Measurements from ENCODE around the gene CYTL1.
"Not testable (repeated sequence)": the region's sequence is repeated elsewhere in the genome, so short reads cannot be mapped to it uniquely, and the experiment has no call there.

CYTL1 gene

DNA sequence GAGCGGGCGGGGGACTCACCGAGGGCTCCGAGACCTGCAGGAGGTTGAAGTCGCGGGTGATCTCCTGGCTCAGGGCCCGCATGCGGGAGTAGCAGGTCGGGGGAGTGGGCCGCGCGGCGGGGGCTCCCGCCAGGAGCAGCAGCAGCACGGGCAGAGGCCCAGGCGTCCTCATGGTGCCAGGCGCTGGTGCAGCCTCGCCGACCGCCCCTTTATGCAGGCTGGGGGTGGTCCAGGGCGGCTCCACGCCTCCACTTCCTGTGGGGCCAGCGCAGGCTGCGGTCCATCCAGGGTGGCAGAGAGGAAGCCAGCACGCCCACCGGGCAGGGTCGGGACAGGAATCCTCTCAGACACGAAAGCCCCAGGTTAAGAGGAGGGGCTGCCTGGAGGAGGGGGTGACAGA, at the start of gene CYTL1:
TSS of gene CYTL1 (minus strand) at position 185 of the 400 bp plus-strand sequence. CDS start at position 172, 13 bp downstream.
- DNase-seq, result no peak

- no peak for DNase-seq
These were observed 48.6 kb upstream of the CYTL1 start for GRCh38 chr4:5067908-5068307.

GRCh38 chr4:5066968-5067367, 47.7 kb upstream of the CYTL1 start:
- not testable (repeated sequence) for DNase-seq

DNA sequence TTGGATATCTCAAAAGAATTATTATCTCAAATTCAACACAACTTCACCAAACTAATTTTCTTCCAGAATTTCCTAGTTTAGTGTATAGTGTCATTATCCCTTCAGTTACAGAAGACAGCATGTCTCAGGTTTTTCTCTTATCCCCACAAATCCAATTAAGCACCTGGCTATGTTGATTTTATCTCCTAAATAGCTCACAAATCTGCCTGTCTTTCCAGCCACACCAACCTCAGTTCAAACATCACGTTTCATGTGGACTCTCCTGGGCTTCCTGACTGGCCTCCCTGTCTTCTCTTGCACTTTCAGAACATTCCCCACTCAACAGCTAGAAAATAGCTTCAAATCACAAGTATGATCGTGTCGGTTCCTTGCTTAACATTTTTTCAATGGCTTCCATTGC, 46.8 kb upstream of the CYTL1 start:
- no peak for DNase-seq

DNA sequence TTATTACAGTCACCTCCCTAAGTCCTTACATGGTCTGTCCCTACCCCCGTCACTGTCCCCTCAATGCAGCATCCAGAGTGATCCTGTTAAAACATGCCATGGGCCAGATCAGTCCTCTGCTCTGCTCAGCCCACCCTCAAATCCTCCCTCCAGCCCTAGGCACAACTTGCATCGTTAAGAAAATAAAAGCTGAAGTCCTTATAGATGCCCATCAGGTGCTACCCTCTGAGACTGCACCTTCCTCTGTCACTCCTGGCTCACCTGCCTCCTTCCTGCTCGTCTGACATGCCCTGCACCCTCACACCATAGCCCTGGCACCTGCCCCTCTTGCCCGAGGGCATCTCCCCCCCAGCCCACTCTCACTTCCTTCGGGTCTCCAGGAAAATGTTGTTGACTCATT, 36.2 kb upstream of the CYTL1 start:
- DNase-seq, result no peak

GRCh38 chr4:5054532-5054931, 35.3 kb upstream of the CYTL1 start:
- no peak for DNase-seq

GRCh38 chr4:5052726-5053425, 33.6 kb upstream of the CYTL1 start:
- DNase-seq, result no peak

DNA sequence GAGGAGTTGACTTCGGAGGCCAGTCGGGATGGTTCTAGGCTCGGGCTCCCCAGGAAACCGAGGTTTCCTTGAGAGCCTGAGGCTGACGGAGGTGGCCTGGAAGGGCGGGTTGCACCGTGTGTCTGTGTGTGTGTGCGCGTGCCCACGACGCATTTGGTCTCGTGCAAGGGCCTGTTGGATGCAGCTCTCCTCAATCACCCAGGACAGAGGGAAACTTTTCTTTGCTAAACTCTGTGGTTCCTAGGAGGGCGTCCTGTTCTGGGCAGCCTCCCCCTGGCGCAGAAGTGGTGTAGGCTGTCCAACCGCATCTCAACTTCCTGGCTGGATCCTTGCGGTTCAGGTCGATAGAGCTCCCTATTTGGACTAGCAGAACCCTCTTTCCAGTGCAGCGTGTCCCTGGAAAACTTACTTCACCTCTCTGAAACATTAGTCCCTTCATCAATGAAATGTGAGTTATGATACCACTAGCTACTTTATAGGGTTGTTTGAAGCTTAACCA, 33.0 kb upstream of the CYTL1 start:
- DNase-seq, result no peak

DNA sequence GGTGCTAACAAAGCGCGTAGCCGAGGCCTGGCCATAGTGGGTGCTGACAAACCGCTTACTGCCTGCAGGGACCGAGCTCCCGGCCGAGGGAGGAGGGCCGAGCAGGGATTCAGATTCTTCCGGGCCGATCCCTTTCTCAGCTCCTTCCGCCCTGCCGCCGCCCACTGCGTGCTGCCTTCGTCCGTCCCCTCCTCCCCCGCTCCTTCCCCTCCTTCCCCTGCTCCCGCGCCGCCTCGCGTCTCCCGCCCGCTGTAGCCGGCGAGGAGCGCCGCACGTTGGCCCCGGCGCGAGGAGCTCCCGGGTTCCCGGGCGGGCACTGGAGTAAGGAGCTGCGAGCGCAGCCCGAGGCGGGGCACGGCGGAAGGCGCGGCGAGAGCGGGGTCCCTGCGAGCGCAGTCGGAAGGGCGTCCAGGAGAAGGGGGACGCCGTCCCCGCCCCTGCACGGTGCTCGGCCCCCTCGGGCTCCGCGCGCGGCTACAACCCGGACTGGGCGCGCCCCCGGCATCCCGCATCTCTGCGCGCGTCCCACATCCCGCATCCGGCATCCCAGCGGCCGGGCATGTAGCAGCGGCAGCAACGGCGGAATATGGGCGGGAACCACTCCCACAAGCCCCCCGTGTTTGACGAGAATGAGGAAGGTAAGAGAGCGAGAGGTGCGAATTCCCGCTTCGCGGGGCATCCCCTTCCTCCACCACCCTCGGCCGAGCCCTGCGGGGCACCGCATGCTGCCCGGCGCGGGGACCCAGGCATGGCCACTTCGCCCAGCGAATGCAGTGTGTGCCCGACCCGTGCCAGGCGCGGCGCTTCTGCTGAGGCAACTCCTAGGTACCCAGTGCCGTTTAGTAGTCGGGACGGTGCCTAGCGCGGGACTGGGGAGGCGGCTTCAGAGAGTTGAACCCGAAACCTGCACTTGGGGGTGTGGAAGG, 32.3 kb upstream of the CYTL1 start, which contains the start of gene STK32B:
TSS of gene STK32B (plus strand) at position 203 of the 926 bp plus-strand sequence.
- no peak for DNase-seq

DNA sequence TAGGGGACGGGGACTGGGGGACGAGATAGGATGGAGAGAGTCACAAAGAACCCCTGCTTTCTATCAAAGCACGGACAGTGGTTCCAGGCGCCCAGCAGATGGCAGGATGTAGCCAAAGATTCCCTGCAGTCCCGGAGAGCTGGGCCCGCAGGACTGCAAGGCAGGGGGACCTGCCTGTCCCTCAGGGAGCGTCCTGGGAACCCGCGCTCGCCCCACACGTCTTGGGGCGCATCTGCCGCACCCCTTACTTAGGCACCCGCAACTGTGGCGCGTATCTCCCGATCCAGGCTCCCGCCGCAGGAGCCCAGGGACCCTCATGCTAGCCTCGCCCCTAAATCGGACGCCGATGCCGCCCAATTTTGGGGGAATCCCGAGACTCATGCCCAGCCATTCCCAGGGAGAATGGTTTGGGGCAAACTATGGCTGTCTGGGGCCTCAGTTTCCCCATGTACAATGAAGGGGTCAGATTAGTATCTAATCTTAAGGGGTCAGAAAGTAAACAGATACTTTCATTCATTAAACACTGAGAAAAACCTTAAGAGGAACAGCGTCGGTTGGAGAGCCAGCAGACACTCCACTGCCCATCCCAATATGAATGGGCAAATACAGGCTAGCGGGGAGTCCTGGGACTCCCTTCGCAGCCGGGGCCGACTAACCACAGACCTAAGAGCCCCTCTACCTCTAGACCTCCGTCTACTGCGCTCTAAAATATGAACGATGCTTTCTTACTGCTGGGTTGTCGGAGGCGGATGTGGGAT, 31.4 kb upstream of the CYTL1 start:
- DNase-seq, result no peak

GRCh38 chr4:5048721-5049120, 29.5 kb upstream of the CYTL1 start:
- DNase-seq, result no peak

DNA sequence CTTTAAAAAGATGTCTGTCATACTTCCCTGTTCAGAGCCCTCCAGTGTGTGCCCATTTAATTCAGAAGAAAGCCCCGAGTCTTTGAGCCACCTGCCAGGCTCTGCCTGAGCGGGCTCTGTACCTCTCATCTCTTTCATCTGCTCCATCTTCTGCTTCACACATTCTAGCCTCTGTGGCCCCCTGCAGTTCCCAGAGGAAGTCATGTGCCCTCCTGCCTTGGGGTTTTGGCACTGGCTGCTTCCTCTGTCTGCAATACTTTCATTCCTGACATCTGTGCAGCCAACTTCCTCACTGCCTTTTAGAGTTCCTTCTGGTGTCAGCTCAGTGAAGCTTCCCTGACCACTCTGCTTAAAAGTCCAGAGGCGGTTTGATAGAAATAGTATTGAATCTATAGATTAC, 25.8 kb upstream of the CYTL1 start:
- DNase-seq, result no peak

GRCh38 chr4:5044341-5044740, 25.1 kb upstream of the CYTL1 start:
- no peak for DNase-seq

GRCh38 chr4:5043579-5043978, 24.3 kb upstream of the CYTL1 start:
- DNase-seq, result no peak

- no peak for DNase-seq
These were observed 22.4 kb upstream of the CYTL1 start for GRCh38 chr4:5041699-5042098.

GRCh38 chr4:5040856-5041620, 21.8 kb upstream of the CYTL1 start:
- DNase-seq, result no peak

DNA sequence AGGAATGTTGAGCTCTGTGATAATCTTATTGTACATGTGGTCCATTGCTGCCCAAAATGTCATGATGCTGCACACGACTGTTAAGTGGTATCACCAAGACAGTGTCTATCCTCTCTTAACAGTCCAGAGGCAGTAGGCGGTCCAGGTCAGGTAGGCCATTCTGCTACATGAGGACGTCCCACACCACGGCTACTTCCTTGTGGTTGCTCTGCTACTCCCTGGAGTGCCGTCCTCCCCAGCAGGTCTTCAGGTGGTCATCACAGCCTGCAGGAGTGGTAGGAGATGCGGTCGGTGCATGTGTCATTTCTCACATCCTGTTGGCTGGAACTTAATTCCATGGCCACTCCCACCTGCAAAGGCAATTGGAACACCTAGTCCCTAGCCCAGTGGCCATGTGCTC, 20.5 kb upstream of the CYTL1 start:
- no peak for DNase-seq

DNA sequence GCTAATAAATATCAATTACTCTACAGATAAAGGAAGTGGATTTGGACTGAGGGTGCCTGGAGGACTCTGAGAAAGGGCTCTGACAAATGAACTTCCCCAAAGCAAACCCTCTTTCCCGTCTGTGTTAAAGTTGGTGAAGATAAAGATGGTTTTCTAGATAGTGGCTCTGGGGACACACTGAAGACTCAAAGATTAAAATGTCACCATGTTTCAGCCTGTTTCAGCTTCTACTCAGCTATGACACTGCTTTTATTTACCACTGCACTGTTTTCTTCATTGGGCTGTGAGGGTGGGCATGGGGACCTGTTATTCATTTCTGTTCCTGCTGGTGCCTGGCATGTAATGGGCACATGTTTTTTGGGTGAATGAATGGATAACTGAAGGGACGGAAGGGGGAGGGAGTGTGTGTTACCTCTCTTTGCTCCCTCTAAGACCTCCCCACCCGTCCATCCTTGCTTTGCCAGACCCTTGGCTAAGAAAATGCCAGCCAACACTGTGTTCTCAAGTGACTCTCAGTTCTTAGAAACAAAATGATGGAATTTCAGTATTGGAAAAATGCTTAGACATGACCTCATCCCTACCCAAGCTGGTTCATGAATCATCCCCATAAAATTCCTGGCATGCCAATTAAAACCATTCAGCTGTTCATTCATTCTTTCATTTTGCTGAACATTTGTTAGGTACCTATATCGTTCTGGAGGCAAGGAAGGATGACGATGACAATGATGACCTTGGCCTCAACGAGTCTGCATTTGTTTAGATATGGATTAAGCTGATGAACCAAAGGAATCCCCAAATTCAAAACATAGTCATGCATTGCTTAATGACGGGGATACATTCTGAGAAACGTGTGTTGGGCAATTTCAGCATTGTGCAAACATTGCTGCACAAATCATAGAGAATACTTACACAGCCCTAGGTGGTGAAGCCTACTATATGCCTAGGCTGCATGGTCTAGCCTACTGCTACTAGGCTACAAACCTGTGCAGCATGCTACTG, 18.6 kb upstream of the CYTL1 start:
- DNase-seq, result no peak

- DNase-seq, result no peak
These were observed 17.0 kb upstream of the CYTL1 start for GRCh38 chr4:5036239-5036638.

DNA sequence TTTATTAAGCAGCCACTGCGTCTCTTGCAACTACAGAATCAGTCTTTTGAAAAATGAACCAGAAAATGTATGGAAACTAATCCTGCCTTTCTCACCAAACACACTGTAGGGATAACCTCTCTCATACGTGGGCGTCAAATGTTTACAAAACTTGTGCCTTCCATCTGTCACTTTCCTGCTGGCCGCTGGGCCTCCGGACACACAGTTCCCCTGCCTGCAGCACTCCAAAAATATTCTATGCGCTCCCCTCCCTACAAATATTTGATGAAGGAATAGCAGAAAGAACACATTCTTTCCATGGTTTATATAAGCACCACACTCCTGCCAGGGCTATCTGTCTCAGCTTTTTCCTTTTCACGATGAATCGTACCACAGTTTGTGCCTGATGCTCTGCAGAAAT, 14.9 kb upstream of the CYTL1 start:
- DNase-seq, result no peak

DNA sequence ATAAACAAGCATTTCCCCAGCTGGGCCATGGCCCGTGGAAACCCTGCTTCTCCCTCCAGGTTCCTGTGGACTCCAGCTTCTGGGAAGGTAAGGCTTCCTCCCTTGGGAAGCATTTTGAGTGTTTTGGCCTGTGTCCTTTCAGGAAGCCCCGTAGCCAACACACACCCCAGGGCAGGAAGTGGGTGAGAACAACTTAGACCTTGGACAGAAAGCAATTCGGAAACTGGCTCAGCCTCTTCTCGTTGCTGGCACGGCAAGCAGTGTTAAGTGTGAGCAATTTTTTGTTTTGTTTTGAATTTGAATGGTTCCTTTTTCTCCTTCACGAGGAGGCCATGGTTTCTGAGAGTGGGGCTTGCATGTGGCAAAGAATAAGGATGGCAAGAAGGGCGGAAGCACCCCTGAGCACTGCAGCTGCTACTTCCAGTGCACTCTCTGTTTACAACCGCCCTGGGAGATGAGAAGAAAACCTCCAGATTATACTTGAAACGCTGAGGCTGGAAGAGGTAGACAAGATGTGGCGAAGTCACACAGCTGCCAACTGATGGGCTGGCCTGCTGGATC, 14.1 kb upstream of the CYTL1 start:
- no peak for DNase-seq
